Activated T-helper 2 cell treated with anti-CD3 and anti-CD28 coated beads, Interferon-gamma antibody, Interleukin-2, Interleukin-4, amounts not matched to agents 10 μg/mL and 5 μg/mL and 100 μg/mL, durations not matched to agents 14 hours and 24 hours and 36 hours (primary cell): ENCODE results near the gene DHX9. TPM values are rescaled to one million over a fixed set of nuclear protein-coding genes. Genes with fewer than 3 reads are reported as not detected.

ENCODE experiments used
- DNase-seq: peaks from one replicate; pipeline ENCODE4 v3.0.0; 2021; ENCODE audit warnings: low spot score
- H3K27ac Mint-ChIP-seq: one replicate; pipeline ENCODE4 v1.8.0; 2021; ENCODE audit warnings: mixed read lengths
- H3K27me3 Mint-ChIP-seq: one replicate; pipeline ENCODE4 v1.8.0; 2021; ENCODE audit warnings: low read depth, mixed read lengths
- H3K36me3 Mint-ChIP-seq: one replicate; pipeline ENCODE4 v1.8.0; 2021; ENCODE audit warnings: low read depth, mixed read lengths
- H3K4me1 Mint-ChIP-seq: one replicate; pipeline ENCODE4 v1.8.0; 2021; ENCODE audit warnings: low read depth, mixed read lengths
- H3K4me3 Mint-ChIP-seq: one replicate; pipeline ENCODE4 v1.8.0; 2021; ENCODE audit warnings: low read depth, mild to moderate bottlenecking, moderate library complexity, mixed read lengths
- H3K9me3 Mint-ChIP-seq: one replicate; pipeline ENCODE4 v1.8.0; 2021; ENCODE audit warnings: mixed read lengths
- intact Hi-C: fragments of 100-400 bp; cut with micrococcal nuclease; formaldehyde crosslinking; loops from one replicate; pipeline ENCODE4 v1.15.1; 2023
- total RNA-seq: library from RNA; stranded (reverse); gene quantifications from 2 replicates; pipeline ENCODE4 v1.2.3, GENCODE V29; 2022

DHX9 gene
- total RNA-seq, 1 donor from 2014 or later, result 302 TPM

GRCh38 chr1:182816863-182817262, 22.3 kb upstream of the DHX9 start:
- Mint-ChIP-seq H3K4me3 (no peak overlapping the region), H3K9me3 (no peaks in the 10 kb centered on the region), H3K4me1 (no peaks in the 10 kb centered on the region), H3K36me3 (no peaks in the 10 kb centered on the region), H3K27ac (no peak overlapping the region), H3K27me3 (no peaks in the 10 kb centered on the region)
- intact Hi-C loops, result no loop called here
- no peak for DNase-seq

- intact Hi-C loops, result no loop called here
- H3K27ac Mint-ChIP-seq, result no peak overlapping the region
- no peak for DNase-seq
- no peak overlapping the region for H3K4me3 Mint-ChIP-seq
- no peaks in the 10 kb centered on the region for H3K36me3 Mint-ChIP-seq
- no peaks in the 10 kb centered on the region for H3K27me3 Mint-ChIP-seq
- no peaks in the 10 kb centered on the region for H3K4me1 Mint-ChIP-seq
- no peaks in the 10 kb centered on the region for H3K9me3 Mint-ChIP-seq
Observed at GRCh38 chr1:182817802-182818201, 21.3 kb upstream of the DHX9 start.

- intact Hi-C loops, result no loop called here
Observed at GRCh38 chr1:182823220-182823619, 15.9 kb upstream of the DHX9 start.

GRCh38 chr1:182826892-182827291, 12.3 kb upstream of the DHX9 start:
- H3K27ac Mint-ChIP-seq, result no peak overlapping the region
- H3K27me3 Mint-ChIP-seq, result peaks cover 7% of the 10 kb centered on the region
- H3K36me3 Mint-ChIP-seq, result no peaks in the 10 kb centered on the region
- no peak overlapping the region for H3K4me3 Mint-ChIP-seq
- no peak for DNase-seq
- H3K4me1 Mint-ChIP-seq, result peaks cover 5% of the 10 kb centered on the region
- H3K9me3 Mint-ChIP-seq, result no peaks in the 10 kb centered on the region
- intact Hi-C loops, result no loop called here

More at GRCh38 chr1:182823220-182823619, 15.9 kb upstream of the DHX9 start:
- H3K9me3 Mint-ChIP-seq, result no peaks in the 10 kb centered on the region
- DNase-seq, result no peak
- H3K27me3 Mint-ChIP-seq, result peaks cover 2% of the 10 kb centered on the region
- no peak overlapping the region for H3K4me3 Mint-ChIP-seq
- no peaks in the 10 kb centered on the region for H3K36me3 Mint-ChIP-seq
- no peaks in the 10 kb centered on the region for H3K4me1 Mint-ChIP-seq
- no peak overlapping the region for H3K27ac Mint-ChIP-seq

- Mint-ChIP-seq H3K27me3 (peaks cover 16% of the 10 kb centered on the region), H3K9me3 (no peaks in the 10 kb centered on the region), H3K4me3 (no peak overlapping the region), H3K4me1 (peaks cover 5% of the 10 kb centered on the region), H3K27ac (no peak overlapping the region), H3K36me3 (no peaks in the 10 kb centered on the region)
- no peak for DNase-seq
- intact Hi-C loops, result no loop called here
Observed at GRCh38 chr1:182829285-182829932, 9.7 kb upstream of the DHX9 start.

GRCh38 chr1:182833271-182833670, 5.9 kb upstream of the DHX9 start:
- H3K27ac Mint-ChIP-seq, result no peak overlapping the region
- H3K4me3 Mint-ChIP-seq, result no peak overlapping the region
- H3K9me3 Mint-ChIP-seq, result no peaks in the 10 kb centered on the region
- H3K27me3 Mint-ChIP-seq, result peaks cover 14% of the 10 kb centered on the region
- peaks cover 5% of the 10 kb centered on the region for H3K4me1 Mint-ChIP-seq
- no peak for DNase-seq
- intact Hi-C loops, result no loop called here
- no peaks in the 10 kb centered on the region for H3K36me3 Mint-ChIP-seq

GRCh38 chr1:182834326-182834725, 4.8 kb upstream of the DHX9 start:
- Mint-ChIP-seq H3K9me3 (no peaks in the 10 kb centered on the region), H3K4me1 (peaks cover 8% of the 10 kb centered on the region), H3K27me3 (peaks cover 11% of the 10 kb centered on the region), H3K27ac (no peak overlapping the region), H3K4me3 (no peak overlapping the region), H3K36me3 (no peaks in the 10 kb centered on the region)
- DNase-seq, result no peak
- intact Hi-C loops, result no loop called here

GRCh38 chr1:182835806-182836205, 3.3 kb upstream of the DHX9 start:
- Mint-ChIP-seq H3K9me3 (no peaks in the 10 kb centered on the region), H3K4me3 (no peak overlapping the region), H3K27me3 (peaks cover 9% of the 10 kb centered on the region), H3K36me3 (peaks cover 12% of the 10 kb centered on the region), H3K4me1 (peaks cover 8% of the 10 kb centered on the region), H3K27ac (no peak overlapping the region)
- DNase-seq, result no peak
- intact Hi-C loops, result loop anchor here (5.0 kb wide), 1 partner anchor 219 kb away; no protein-coding TSS in a partner anchor

- no peak for DNase-seq
- H3K27ac Mint-ChIP-seq, result peak overlapping the region; percentile 93
- H3K9me3 Mint-ChIP-seq, result no peaks in the 10 kb centered on the region
- intact Hi-C loops, result loop anchor here (2.0 to 10.0 kb wide), 4 partner anchors 15 to 793 kb away; partner anchors contain the start of genes ARPC5 and SMG7
- peak overlapping the region; percentile 96 for H3K4me3 Mint-ChIP-seq
- no peaks in the 10 kb centered on the region for H3K27me3 Mint-ChIP-seq
- H3K4me1 Mint-ChIP-seq, result peaks cover 53% of the 10 kb centered on the region
- peaks cover 64% of the 10 kb centered on the region for H3K36me3 Mint-ChIP-seq
Observed at GRCh38 chr1:182841368-182841988, 2.3 kb downstream of the DHX9 start.

GRCh38 chr1:182842265-182842664, 3.1 kb downstream of the DHX9 start:
- peaks cover 58% of the 10 kb centered on the region for H3K4me1 Mint-ChIP-seq
- peaks cover 72% of the 10 kb centered on the region for H3K36me3 Mint-ChIP-seq
- DNase-seq, result no peak
- H3K27ac Mint-ChIP-seq, result no peak overlapping the region
- H3K9me3 Mint-ChIP-seq, result no peaks in the 10 kb centered on the region
- H3K27me3 Mint-ChIP-seq, result no peaks in the 10 kb centered on the region
- peak overlapping the region; percentile 42 for H3K4me3 Mint-ChIP-seq
- intact Hi-C loops, result loop anchor here (5.0 to 10.0 kb wide), 3 partner anchors 35 to 793 kb away; partner anchors contain the start of genes ARPC5 and SMG7

GRCh38 chr1:182845379-182845778, 6.2 kb downstream of the DHX9 start:
- Mint-ChIP-seq H3K36me3 (peaks cover 95% of the 10 kb centered on the region), H3K9me3 (no peaks in the 10 kb centered on the region), H3K4me1 (peaks cover 79% of the 10 kb centered on the region), H3K27ac (peak overlapping the region; percentile 79), H3K4me3 (peak overlapping the region; percentile 17), H3K27me3 (no peaks in the 10 kb centered on the region)
- no peak for DNase-seq
- intact Hi-C loops, result loop anchor here (10.0 kb wide), 2 partner anchors 629 to 789 kb away; partner anchors contain the start of genes ARPC5 and SMG7

GRCh38 chr1:182845894-182846293, 6.7 kb downstream of the DHX9 start:
- peak overlapping the region; percentile 33 for H3K27ac Mint-ChIP-seq
- H3K4me1 Mint-ChIP-seq, result peaks cover 77% of the 10 kb centered on the region
- H3K9me3 Mint-ChIP-seq, result no peaks in the 10 kb centered on the region
- peaks cover 95% of the 10 kb centered on the region for H3K36me3 Mint-ChIP-seq
- H3K27me3 Mint-ChIP-seq, result no peaks in the 10 kb centered on the region
- intact Hi-C loops, result loop anchor here (10.0 kb wide), 2 partner anchors 629 to 789 kb away; partner anchors contain the start of genes ARPC5 and SMG7
- no peak for DNase-seq
- H3K4me3 Mint-ChIP-seq, result no peak overlapping the region

GRCh38 chr1:182847105-182847504, 8.0 kb downstream of the DHX9 start:
- Mint-ChIP-seq H3K9me3 (no peaks in the 10 kb centered on the region), H3K27ac (peak overlapping the region; percentile 29), H3K4me1 (peaks cover 67% of the 10 kb centered on the region), H3K27me3 (no peaks in the 10 kb centered on the region), H3K36me3 (peaks cover 94% of the 10 kb centered on the region), H3K4me3 (no peak overlapping the region)
- no peak for DNase-seq
- intact Hi-C loops, result loop anchor here (10.0 kb wide), 2 partner anchors 628 to 788 kb away; partner anchors contain the start of genes ARPC5 and SMG7
